Prostate gland (tissue), 2 donors: ENCODE results near the gene EFEMP2. TPM values are rescaled to one million over a fixed set of nuclear protein-coding genes. Genes with fewer than 3 reads are reported as not detected.

Source experiments
- DNase-seq: peaks from one replicate; pipeline ENCODE4 v3.0.0-alpha.2; 2019; ENCODE audit warnings: low spot score
- H3K27ac ChIP-seq, 2 donors: fragments of 200-600 bp; sonication (generic); 2 replicates each; pipeline ENCODE4 v1.5.1; 2017 to 2019
- H3K27me3 ChIP-seq: fragments of 200-600 bp; sonication (generic); replicated peaks from 2 replicates; pipeline ENCODE4 v1.5.1; 2019; ENCODE audit not compliant: insufficient read depth
- H3K36me3 ChIP-seq, 2 donors: fragments of 200-600 bp; sonication (generic); 1 replicate in 1 of 2; 2 replicates in 1 of 2; pipeline versions ENCODE4 v1.5.1 to v1.8.1; 2017 to 2019
- H3K4me1 ChIP-seq: fragments of 200-600 bp; sonication (generic); replicated peaks from 2 replicates; pipeline ENCODE4 v1.5.1; 2019
- H3K4me3 ChIP-seq, 2 donors: fragments of 200-600 bp; sonication (generic); 2 replicates each; pipeline ENCODE4 v1.5.1; 2017 to 2019
- H3K9me3 ChIP-seq: fragments of 200-600 bp; sonication (generic); 2 replicates; pipeline ENCODE4 v1.5.1; 2017
- POLR2A ChIP-seq: fragments of 450-650 bp; IDR thresholded peaks from one replicate; pipeline ENCODE4 v1.6.1; 2016; ENCODE audit warnings: antibody characterized with exemption, mild to moderate bottlenecking
- POLR2AphosphoS5 ChIP-seq: sonication (generic); formaldehyde crosslinking; IDR thresholded peaks from one replicate; pipeline ENCODE4 v1.6.1; 2017; ENCODE audit warnings: antibody characterized with exemption
- WGBS: methylation state at CpG from one replicate; pipeline ENCODE4 v1.1.5; 2018; 5-methylcytosine and 5-hydroxymethylcytosine counted together
- intact Hi-C: fragments of 100-400 bp; cut with DNase I; formaldehyde crosslinking; loops from one replicate; pipeline ENCODE4 v1.14.2; 2022
- total RNA-seq, 2 donors: library from RNA; depleted of rRNA; stranded (reverse); fragments of >200 nt; gene quantifications; one replicate each; pipeline ENCODE4 v1.1.0, GENCODE V29; 2016
- TF ChIP-seq, protein P1 (sequence below), 4 experiments: fragments of 200-600 bp in 2 of 4; fragments of 450-650 bp in 2 of 4; sonication (generic) in 2 of 4; IDR thresholded peaks; 1 replicate in 3 of 4; 2 replicates in 1 of 4; pipeline ENCODE4 v1.5.1; 2016 to 2019; ENCODE audit warnings: antibody characterized with exemption in 4 of 4, mild to moderate bottlenecking in 2 of 4, moderate library complexity in 2 of 4

EFEMP2 gene
- total RNA-seq: 10 to 100 TPM; 40.0 to 84.5 TPM

GRCh38 chr11:65872586-65873317 is at the start of gene EFEMP2:
Gene EFEMP2, minus strand, starts transcription at chr11:65872800. Its CDS starts 446 bp downstream, at chr11:65872354.
- DNase-seq: no peak
- Histone ChIP-seq H3K27ac (peak within 1 kb of the TSS; percentile 87 to 92), H3K4me1 (peaks cover 3% of the 10 kb centered on the region), H3K36me3 (no peaks in the 10 kb centered on the region), H3K9me3 (no peaks in the 10 kb centered on the region), H3K27me3 (no peaks in the 10 kb centered on the region), H3K4me3 (peak within 1 kb of the TSS; percentile 50 to 52)
- intact Hi-C loops: loop anchor here (2.0 kb wide), 1 partner anchor 14 kb away; the partner anchor contains the start of gene CFL1
- TF ChIP-seq POLR2A (no peak), POLR2AphosphoS5 (no peak)
- TF ChIP-seq, protein P1, sequence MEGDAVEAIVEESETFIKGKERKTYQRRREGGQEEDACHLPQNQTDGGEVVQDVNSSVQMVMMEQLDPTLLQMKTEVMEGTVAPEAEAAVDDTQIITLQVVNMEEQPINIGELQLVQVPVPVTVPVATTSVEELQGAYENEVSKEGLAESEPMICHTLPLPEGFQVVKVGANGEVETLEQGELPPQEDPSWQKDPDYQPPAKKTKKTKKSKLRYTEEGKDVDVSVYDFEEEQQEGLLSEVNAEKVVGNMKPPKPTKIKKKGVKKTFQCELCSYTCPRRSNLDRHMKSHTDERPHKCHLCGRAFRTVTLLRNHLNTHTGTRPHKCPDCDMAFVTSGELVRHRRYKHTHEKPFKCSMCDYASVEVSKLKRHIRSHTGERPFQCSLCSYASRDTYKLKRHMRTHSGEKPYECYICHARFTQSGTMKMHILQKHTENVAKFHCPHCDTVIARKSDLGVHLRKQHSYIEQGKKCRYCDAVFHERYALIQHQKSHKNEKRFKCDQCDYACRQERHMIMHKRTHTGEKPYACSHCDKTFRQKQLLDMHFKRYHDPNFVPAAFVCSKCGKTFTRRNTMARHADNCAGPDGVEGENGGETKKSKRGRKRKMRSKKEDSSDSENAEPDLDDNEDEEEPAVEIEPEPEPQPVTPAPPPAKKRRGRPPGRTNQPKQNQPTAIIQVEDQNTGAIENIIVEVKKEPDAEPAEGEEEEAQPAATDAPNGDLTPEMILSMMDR (IDR thresholded peaks at IDR 0.05): no peak
- 0% methylated on average over 12 of the region's 69 CpGs for WGBS

GRCh38 chr11:65921876-65922275 is 49.3 kb upstream of the EFEMP2 start:
- Histone ChIP-seq H3K36me3 (no peaks in the 10 kb centered on the region), H3K4me3 (no peak overlapping the region), H3K27ac (no peak overlapping the region), H3K27me3 (no peaks in the 10 kb centered on the region), H3K9me3 (no peaks in the 10 kb centered on the region), H3K4me1 (peaks cover 22% of the 10 kb centered on the region)
- no peak for TF ChIP-seq POLR2A
- intact Hi-C loops: no loop called here
- WGBS: 90% methylated on average over 10 of the region's 10 CpGs
- no peak for DNase-seq

- TF ChIP-seq POLR2AphosphoS5 (no peak), POLR2A (no peak)
- TF ChIP-seq, protein P1 (IDR thresholded peaks at IDR 0.05): no peak
These were observed 48.5 kb upstream of the EFEMP2 start for GRCh38 chr11:65921033-65921555.

DNA sequence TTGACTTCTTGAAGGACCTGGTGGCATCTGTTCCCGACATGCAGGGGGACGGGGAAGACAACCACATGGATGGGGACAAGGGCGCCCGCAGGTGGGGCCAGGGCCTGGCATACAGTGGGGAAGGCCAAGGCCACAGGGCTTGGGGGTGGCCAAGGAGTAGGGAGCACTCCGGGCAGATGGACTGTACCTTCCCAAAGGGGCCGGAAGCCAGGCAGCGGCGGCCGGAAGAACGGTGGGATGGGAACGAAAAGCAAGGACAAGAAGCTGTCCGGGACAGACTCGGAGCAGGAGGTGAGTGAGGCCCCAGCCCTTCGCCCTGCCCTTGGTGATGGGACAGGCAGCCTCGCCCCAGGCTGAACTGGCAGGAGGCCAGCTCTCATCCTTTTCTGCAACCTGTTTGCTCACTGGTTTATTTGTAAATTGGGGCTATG is 47.8 kb upstream of the EFEMP2 start:
- peak overlapping the region; percentile 92 to 98 for H3K4me3 ChIP-seq
- no peaks in the 10 kb centered on the region for H3K36me3 ChIP-seq
- H3K9me3 ChIP-seq: no peaks in the 10 kb centered on the region
- peak overlapping the region in 1 of 2 donors; percentile 74 for H3K27ac ChIP-seq
- H3K27me3 ChIP-seq: no peaks in the 10 kb centered on the region
- DNase-seq: no peak
- intact Hi-C loops: no loop called here
- TF ChIP-seq, protein P1 (IDR thresholded peaks at IDR 0.05): no peak
- TF ChIP-seq POLR2AphosphoS5 (no peak), POLR2A (no peak)
- 46% methylated on average over 15 of the region's 15 CpGs for WGBS
- H3K4me1 ChIP-seq: peaks cover 24% of the 10 kb centered on the region

More at GRCh38 chr11:65921033-65921555, 48.5 kb upstream of the EFEMP2 start:
- Histone ChIP-seq H3K4me1 (peaks cover 24% of the 10 kb centered on the region), H3K27ac (no peak overlapping the region), H3K36me3 (no peaks in the 10 kb centered on the region), H3K27me3 (no peaks in the 10 kb centered on the region), H3K9me3 (no peaks in the 10 kb centered on the region), H3K4me3 (peak overlapping the region in 1 of 2 donors; percentile 98)
- intact Hi-C loops: no loop called here
- WGBS: 84% methylated on average over 12 of the region's 12 CpGs
- no peak for DNase-seq

GRCh38 chr11:65919573-65920371 is 47.2 kb upstream of the EFEMP2 start:
- intact Hi-C loops: loop anchor here (1.0 to 10.0 kb wide), 3 partner anchors 43 to 345 kb away; partner anchors contain the start of genes MUS81, RAB1B and SART1
- Histone ChIP-seq H3K4me1 (peaks cover 27% of the 10 kb centered on the region), H3K27me3 (no peaks in the 10 kb centered on the region), H3K27ac (peak overlapping the region; percentile 74 to 92), H3K4me3 (peak overlapping the region; percentile 92 to 98), H3K36me3 (no peaks in the 10 kb centered on the region), H3K9me3 (no peaks in the 10 kb centered on the region)
- DNase-seq: no peak
- no peak for TF ChIP-seq POLR2AphosphoS5
- TF ChIP-seq, protein P1 (IDR thresholded peaks at IDR 0.05): peak in 1 of 4 experiments; percentile 11
- no peak for TF ChIP-seq POLR2A
- under 1% methylated on average over 49 of the region's 60 CpGs for WGBS
